K562 (cell line): Measurements from ENCODE around the gene CCDC85C. TPM values are rescaled to one million over a fixed set of nuclear protein-coding genes. Genes with fewer than 3 reads are reported as not detected.

Experiments
- CBX8 ChIP-seq: fragments of 200-600 bp; sonication (generic); IDR thresholded peaks from 2 replicates; pipeline ENCODE4 v1.6.1; 2012; ENCODE audit warnings: borderline replicate concordance, mixed run types, low read depth, mild to moderate bottlenecking, moderate library complexity, mixed read lengths, low read length, control low read depth, inconsistent platforms; ENCODE audit not compliant: poor library complexity, severe bottlenecking; ENCODE audit errors: extremely low read depth
- CREBBP ChIP-seq: IDR thresholded peaks from one replicate; pipeline ENCODE4 v1.6.1; 2012; ENCODE audit warnings: low read depth, mild to moderate bottlenecking, control low read depth, inconsistent platforms, low read length
- HIVEP1 ChIP-seq: fragments of 250-450 bp; sonication (Bioruptor Pico); IDR thresholded peaks from 2 replicates; pipeline ENCODE4 v1.4.0; 2020; ENCODE audit warnings: mild to moderate bottlenecking
- MBD2 ChIP-seq: sonication (generic); IDR thresholded peaks from 2 replicates; pipeline ENCODE4 v1.6.1; 2016; ENCODE audit warnings: low read depth, borderline replicate concordance
- POLR2A ChIP-seq: fragments of 450-650 bp; conservative IDR thresholded peaks from 2 replicates; pipeline ENCODE4 v1.6.1; 2016
- PPARD ChIP-seq: fragments of 250-450 bp; sonication (Bioruptor Pico); IDR thresholded peaks from 2 replicates; pipeline ENCODE4 v1.8.0; 2022; ENCODE audit warnings: inconsistent platforms, mild to moderate bottlenecking, moderate library complexity
- SIX5 ChIP-seq, 2 experiments: IDR thresholded peaks; 2 replicates each; pipeline ENCODE4 v1.6.1; 2011; ENCODE audit warnings: low read length in 2 of 2, borderline replicate concordance in 1 of 2, low read depth in 1 of 2, mild to moderate bottlenecking in 1 of 2, moderate library complexity in 1 of 2; ENCODE audit not compliant: insufficient read depth in 1 of 2
- TBP ChIP-seq: optimal IDR thresholded peaks from 2 replicates; pipeline ENCODE3; 2011; ENCODE audit warnings: low read depth, low read length, improper control_type of control experiment
- ZNF134 ChIP-seq: fragments of 250-450 bp; sonication (Bioruptor Pico); conservative IDR thresholded peaks from 2 replicates; pipeline ENCODE4 v1.4.0; 2020
- ZNF764 ChIP-seq: fragments of 250-450 bp; sonication (Bioruptor Pico); IDR thresholded peaks from 2 replicates; pipeline ENCODE4 v1.4.0; 2020; ENCODE audit warnings: low read depth, mild to moderate bottlenecking, moderate library complexity
- polyA plus RNA-seq, 8 experiments: library from polyadenylated mRNA; depleted of rRNA in 4 of 8; stranded (reverse) in 5 of 8; unstranded in 3 of 8; fragments of >200 nt; fragmentation: Nextera tagmentation in 2 of 8; fragmentation: Illumina TruSeq in 1 of 8; extraction: Ambion mirVana in 2 of 8; extraction: Trizol in 1 of 8; gene quantifications; 2 replicates each; pipeline versions ENCODE4 v1.2.1 to v1.2.3, GENCODE V29; 2011 to 2014; ENCODE audit warnings: inconsistent platforms in 1 of 8, missing spikeins in 1 of 8
- total RNA-seq, 7 experiments: library from RNA; depleted of rRNA in 6 of 7; stranded (reverse); fragments of >200 nt in 6 of 7; fragmentation: Illumina TruSeq in 2 of 7; extraction: Trizol in 2 of 7; gene quantifications; 2 replicates each; pipeline versions ENCODE4 v1.2.1 to v1.2.3, GENCODE V29; 2011 to 2021; ENCODE audit warnings: low replicate concordance in 1 of 7
- TF ChIP-seq, protein P1 (sequence below): sonication (generic); formaldehyde crosslinking; IDR thresholded peaks from 2 replicates; pipeline ENCODE4 v1.8.1; 2023; ENCODE audit warnings: mild to moderate bottlenecking, missing genetic modification reagents
- TF ChIP-seq, protein P2 (sequence below): fragments of 250-450 bp; sonication (Bioruptor Pico); IDR thresholded peaks from 2 replicates; pipeline ENCODE4 v1.5.0; 2021; ENCODE audit warnings: mild to moderate bottlenecking, moderate library complexity
- TF ChIP-seq, protein P3 (sequence below): fragments of 250-450 bp; sonication (Bioruptor Pico); IDR thresholded peaks from 2 replicates; pipeline ENCODE4 v1.4.0; 2020
- TF ChIP-seq, protein P4 (sequence below): fragments of 200-800 bp; sonication (Bioruptor generic); IDR thresholded peaks from 2 replicates; pipeline ENCODE4 v1.6.1; 2017; ENCODE audit warnings: missing genetic modification characterization, missing compliant biosample characterization

The CCDC85C gene
- total and polyA plus RNA-seq, 9 of the 15 experiments (the other 6 are each of a cell fraction or from before 2014, with no cell fraction given) = 0.18 to 22.0 (median 6.3) TPM

DNA sequence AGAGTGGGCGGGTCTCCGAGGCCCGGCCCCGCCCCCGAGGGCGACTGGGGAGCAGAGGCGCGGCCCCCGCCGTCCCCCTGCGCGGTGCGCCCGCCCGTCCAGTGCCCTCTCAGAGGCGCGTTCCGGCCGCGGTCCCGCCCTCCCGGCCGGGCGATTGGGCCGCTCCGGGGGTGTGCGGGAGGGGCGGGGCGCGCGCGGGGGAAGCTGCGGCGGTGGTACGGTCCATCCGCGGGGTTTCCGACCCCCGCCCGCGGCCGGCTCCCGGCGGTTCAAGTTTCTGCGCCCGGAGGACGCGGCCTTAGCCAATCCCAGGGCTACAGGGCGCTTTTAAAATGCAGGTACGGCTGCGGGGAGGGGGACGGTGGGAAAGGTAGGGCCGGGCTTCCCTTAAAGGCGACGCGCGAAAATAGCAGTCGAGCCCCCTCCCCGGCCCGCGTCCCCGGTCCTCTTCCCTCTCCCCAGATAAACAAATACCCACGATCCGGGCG is 315 bp upstream of the CCDC85C start (continued):
- TF ChIP-seq, protein P1, sequence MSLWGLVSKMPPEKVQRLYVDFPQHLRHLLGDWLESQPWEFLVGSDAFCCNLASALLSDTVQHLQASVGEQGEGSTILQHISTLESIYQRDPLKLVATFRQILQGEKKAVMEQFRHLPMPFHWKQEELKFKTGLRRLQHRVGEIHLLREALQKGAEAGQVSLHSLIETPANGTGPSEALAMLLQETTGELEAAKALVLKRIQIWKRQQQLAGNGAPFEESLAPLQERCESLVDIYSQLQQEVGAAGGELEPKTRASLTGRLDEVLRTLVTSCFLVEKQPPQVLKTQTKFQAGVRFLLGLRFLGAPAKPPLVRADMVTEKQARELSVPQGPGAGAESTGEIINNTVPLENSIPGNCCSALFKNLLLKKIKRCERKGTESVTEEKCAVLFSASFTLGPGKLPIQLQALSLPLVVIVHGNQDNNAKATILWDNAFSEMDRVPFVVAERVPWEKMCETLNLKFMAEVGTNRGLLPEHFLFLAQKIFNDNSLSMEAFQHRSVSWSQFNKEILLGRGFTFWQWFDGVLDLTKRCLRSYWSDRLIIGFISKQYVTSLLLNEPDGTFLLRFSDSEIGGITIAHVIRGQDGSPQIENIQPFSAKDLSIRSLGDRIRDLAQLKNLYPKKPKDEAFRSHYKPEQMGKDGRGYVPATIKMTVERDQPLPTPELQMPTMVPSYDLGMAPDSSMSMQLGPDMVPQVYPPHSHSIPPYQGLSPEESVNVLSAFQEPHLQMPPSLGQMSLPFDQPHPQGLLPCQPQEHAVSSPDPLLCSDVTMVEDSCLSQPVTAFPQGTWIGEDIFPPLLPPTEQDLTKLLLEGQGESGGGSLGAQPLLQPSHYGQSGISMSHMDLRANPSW (CRISPR knock-in tag) = no peak
- TF ChIP-seq HIVEP1 (CRISPR knock-in tag) (no peak), CBX8 (no peak), ZNF764 (CRISPR knock-in tag) (no peak), MBD2 (peak; percentile 87; the same call in 1 of the 2 replicates), ZNF134 (CRISPR knock-in tag) (no peak), POLR2A (0 out of 2 replicates have a peak, but pooled peaks have one; percentile 40), TBP (peak; percentile 34), SIX5 (IDR thresholded peaks at IDR 0.05; ENCODE audit: borderline replicate concordance in 1 of 2, insufficient read depth in 1 of 2, low read depth in 1 of 2, low read length in 2 of 2) (peak; percentile 15 to 30; a peak in 1 of 4 replicates), PPARD (CRISPR knock-in tag) (no peak), CREBBP (no peak)
- TF ChIP-seq, protein P2, sequence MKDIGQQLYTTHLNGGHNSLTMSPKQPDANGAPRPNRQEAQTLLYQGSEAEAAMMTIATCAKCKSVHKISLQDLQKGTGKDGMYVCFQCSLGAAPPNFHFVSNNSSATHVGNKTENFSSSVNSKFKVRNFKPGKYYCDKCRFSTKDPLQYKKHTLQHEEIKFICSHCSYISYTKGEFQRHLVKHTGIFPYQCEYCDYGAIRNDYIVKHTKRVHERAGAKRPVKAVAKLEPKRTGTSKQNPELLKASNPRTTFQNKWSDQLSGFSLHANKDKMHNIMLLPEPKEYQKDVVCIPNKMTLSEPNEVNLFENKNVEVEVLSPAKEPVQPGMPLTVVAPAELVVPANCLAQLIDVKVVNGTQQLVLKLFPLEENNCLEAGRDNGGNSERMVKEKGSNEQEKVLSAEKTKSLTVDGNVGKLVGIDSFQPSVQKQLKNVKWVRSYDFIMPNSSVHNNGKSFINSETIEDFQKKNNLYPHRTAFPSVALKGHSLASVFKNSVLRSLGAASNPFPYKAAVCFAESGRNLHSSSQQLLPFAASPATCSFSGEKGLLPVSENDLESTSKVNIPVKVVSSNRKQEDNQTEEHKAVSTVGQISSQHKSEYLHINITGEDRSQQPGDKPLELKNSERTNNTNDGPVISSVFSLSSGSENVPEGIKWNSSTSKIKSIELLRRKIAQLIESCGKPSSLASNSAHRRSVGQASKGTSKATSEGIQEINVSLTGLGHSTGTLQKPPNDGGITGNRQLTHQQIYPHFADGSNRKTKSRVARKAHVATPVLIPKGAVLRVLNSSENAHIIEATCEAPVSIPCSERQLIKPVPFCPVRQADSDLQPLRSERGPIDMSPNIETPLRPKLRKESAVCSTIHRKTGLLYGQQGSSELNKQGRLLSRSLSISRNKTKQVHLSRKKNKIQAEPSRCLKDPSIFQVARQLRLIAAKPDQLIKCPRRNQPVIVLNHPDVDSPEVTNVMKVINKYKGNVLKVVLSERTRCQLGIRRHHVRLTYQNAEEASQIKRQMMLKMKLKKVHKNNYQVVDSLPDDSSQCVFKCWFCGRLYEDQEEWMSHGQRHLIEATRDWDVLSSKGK (CRISPR knock-in tag) = no peak
- TF ChIP-seq, protein P3, sequence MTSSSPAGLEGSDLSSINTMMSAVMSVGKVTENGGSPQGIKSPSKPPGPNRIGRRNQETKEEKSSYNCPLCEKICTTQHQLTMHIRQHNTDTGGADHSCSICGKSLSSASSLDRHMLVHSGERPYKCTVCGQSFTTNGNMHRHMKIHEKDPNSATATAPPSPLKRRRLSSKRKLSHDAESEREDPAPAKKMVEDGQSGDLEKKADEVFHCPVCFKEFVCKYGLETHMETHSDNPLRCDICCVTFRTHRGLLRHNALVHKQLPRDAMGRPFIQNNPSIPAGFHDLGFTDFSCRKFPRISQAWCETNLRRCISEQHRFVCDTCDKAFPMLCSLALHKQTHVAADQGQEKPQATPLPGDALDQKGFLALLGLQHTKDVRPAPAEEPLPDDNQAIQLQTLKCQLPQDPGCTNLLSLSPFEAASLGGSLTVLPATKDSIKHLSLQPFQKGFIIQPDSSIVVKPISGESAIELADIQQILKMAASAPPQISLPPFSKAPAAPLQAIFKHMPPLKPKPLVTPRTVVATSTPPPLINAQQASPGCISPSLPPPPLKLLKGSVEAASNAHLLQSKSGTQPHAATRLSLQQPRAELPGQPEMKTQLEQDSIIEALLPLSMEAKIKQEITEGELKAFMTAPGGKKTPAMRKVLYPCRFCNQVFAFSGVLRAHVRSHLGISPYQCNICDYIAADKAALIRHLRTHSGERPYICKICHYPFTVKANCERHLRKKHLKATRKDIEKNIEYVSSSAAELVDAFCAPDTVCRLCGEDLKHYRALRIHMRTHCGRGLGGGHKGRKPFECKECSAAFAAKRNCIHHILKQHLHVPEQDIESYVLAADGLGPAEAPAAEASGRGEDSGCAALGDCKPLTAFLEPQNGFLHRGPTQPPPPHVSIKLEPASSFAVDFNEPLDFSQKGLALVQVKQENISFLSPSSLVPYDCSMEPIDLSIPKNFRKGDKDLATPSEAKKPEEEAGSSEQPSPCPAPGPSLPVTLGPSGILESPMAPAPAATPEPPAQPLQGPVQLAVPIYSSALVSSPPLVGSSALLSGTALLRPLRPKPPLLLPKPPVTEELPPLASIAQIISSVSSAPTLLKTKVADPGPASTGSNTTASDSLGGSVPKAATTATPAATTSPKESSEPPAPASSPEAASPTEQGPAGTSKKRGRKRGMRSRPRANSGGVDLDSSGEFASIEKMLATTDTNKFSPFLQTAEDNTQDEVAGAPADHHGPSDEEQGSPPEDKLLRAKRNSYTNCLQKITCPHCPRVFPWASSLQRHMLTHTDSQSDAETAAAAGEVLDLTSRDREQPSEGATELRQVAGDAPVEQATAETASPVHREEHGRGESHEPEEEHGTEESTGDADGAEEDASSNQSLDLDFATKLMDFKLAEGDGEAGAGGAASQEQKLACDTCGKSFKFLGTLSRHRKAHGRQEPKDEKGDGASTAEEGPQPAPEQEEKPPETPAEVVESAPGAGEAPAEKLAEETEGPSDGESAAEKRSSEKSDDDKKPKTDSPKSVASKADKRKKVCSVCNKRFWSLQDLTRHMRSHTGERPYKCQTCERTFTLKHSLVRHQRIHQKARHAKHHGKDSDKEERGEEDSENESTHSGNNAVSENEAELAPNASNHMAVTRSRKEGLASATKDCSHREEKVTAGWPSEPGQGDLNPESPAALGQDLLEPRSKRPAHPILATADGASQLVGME (CRISPR knock-in tag) = no peak
- TF ChIP-seq, protein P4, sequence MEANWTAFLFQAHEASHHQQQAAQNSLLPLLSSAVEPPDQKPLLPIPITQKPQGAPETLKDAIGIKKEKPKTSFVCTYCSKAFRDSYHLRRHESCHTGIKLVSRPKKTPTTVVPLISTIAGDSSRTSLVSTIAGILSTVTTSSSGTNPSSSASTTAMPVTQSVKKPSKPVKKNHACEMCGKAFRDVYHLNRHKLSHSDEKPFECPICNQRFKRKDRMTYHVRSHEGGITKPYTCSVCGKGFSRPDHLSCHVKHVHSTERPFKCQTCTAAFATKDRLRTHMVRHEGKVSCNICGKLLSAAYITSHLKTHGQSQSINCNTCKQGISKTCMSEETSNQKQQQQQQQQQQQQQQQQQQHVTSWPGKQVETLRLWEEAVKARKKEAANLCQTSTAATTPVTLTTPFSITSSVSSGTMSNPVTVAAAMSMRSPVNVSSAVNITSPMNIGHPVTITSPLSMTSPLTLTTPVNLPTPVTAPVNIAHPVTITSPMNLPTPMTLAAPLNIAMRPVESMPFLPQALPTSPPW (CRISPR knock-in tag) = peak; percentile 96
